Skin epidermis (tissue), 12 donors: ENCODE measurements around the gene DMPK.

Experiments
- H3K27ac ChIP-seq, 21 experiments: fragments of 200-600 bp; sonication (generic) in 11 of 21; one replicate each; pipeline ENCODE4 v1.5.0; 2020; ENCODE audit warnings: mild to moderate bottlenecking in 3 of 21, inconsistent platforms in 2 of 21, moderate library complexity in 2 of 21
- H3K4me3 ChIP-seq, 7 experiments: fragments of 200-600 bp; sonication (generic) in 2 of 7; one replicate each; pipeline ENCODE4 v1.5.0; 2020; ENCODE audit warnings: inconsistent platforms in 2 of 7, mild to moderate bottlenecking in 2 of 7, moderate library complexity in 1 of 7

DMPK gene

GRCh38 chr19:45782162-45782691 is at the start of gene DMPK:
Gene DMPK, minus strand, starts transcription at chr19:45782490. Its CDS starts 138 bp downstream, at chr19:45782352.
- Histone ChIP-seq H3K4me3 (peak within 1 kb of the TSS; percentile 28 to 39 (median 34)), H3K27ac (peak within 1 kb of the TSS in 20 of 21 experiments; percentile 5 to 84 (median 70))

- no peak overlapping the region for H3K27ac ChIP-seq
Measured at GRCh38 chr19:45828945-45829344, 46.7 kb upstream of the DMPK start.

GRCh38 chr19:45828523-45828922 is 46.2 kb upstream of the DMPK start:
- H3K27ac ChIP-seq = no peak overlapping the region
- no peak overlapping the region for H3K4me3 ChIP-seq

More at GRCh38 chr19:45828945-45829344, 46.7 kb upstream of the DMPK start:
- no peak overlapping the region for H3K4me3 ChIP-seq

- no peak overlapping the region for H3K27ac ChIP-seq
- H3K4me3 ChIP-seq = no peak overlapping the region
Measured at GRCh38 chr19:45827459-45828093, 45.3 kb upstream of the DMPK start.

GRCh38 chr19:45826934-45827333 is 44.6 kb upstream of the DMPK start:
- H3K4me3 ChIP-seq = no peak overlapping the region
- no peak overlapping the region for H3K27ac ChIP-seq

GRCh38 chr19:45825917-45826893 is 43.9 kb upstream of the DMPK start:
- no peak overlapping the region for H3K27ac ChIP-seq
- no peak overlapping the region for H3K4me3 ChIP-seq

GRCh38 chr19:45825263-45825605 is 42.9 kb upstream of the DMPK start:
- Histone ChIP-seq H3K4me3 (no peak overlapping the region), H3K27ac (no peak overlapping the region)

- H3K27ac ChIP-seq = no peak overlapping the region
- H3K4me3 ChIP-seq = no peak overlapping the region
Measured at GRCh38 chr19:45824531-45825262, 42.4 kb upstream of the DMPK start.

GRCh38 chr19:45824041-45824471 is 41.8 kb upstream of the DMPK start:
- no peak overlapping the region for H3K4me3 ChIP-seq
- no peak overlapping the region for H3K27ac ChIP-seq

- no peak overlapping the region for H3K4me3 ChIP-seq
- no peak overlapping the region for H3K27ac ChIP-seq
Measured at GRCh38 chr19:45823182-45823581, 40.9 kb upstream of the DMPK start.

- Histone ChIP-seq H3K4me3 (no peak overlapping the region), H3K27ac (no peak overlapping the region)
Measured at GRCh38 chr19:45822716-45823115, 40.4 kb upstream of the DMPK start.

GRCh38 chr19:45821570-45821969 is 39.3 kb upstream of the DMPK start:
- Histone ChIP-seq H3K27ac (no peak overlapping the region), H3K4me3 (no peak overlapping the region)

GRCh38 chr19:45821103-45821521 is 38.8 kb upstream of the DMPK start:
- no peak overlapping the region for H3K4me3 ChIP-seq
- H3K27ac ChIP-seq = no peak overlapping the region

- Histone ChIP-seq H3K27ac (no peak overlapping the region), H3K4me3 (no peak overlapping the region)
Measured at GRCh38 chr19:45820413-45821102, 38.3 kb upstream of the DMPK start.

- no peak overlapping the region for H3K4me3 ChIP-seq
- H3K27ac ChIP-seq = no peak overlapping the region
Measured at GRCh38 chr19:45819769-45820168, 37.5 kb upstream of the DMPK start.

- Histone ChIP-seq H3K4me3 (no peak overlapping the region), H3K27ac (no peak overlapping the region)
Measured at GRCh38 chr19:45817725-45818301, 35.5 kb upstream of the DMPK start.

GRCh38 chr19:45817010-45817724 is 34.9 kb upstream of the DMPK start:
- H3K4me3 ChIP-seq = no peak overlapping the region
- H3K27ac ChIP-seq = no peak overlapping the region

GRCh38 chr19:45816236-45817009 is 34.1 kb upstream of the DMPK start:
- Histone ChIP-seq H3K4me3 (no peak overlapping the region), H3K27ac (no peak overlapping the region)
